Measurements from ENCODE around the gene GSTT4. TPM values are rescaled to one million over a fixed set of nuclear protein-coding genes. Genes with fewer than 3 reads are reported as not detected.

The GSTT4 gene
- total and polyA plus RNA-seq, 4 experiments from 2014 or later: not detected

GRCh38 chr22:24026056-24026455 is 20.8 kb upstream of the GSTT4 start:
- H3K4me3 Mint-ChIP-seq: peak overlapping the region in 1 of 8 donors; percentile 8
- Histone ChIP-seq H3K27me3 (ENCODE audit: insufficient read depth, low read length) (no peaks in the 10 kb centered on the region), H3K4me3 (ENCODE audit: low read length in 2 of 2) (no peak overlapping the region), H3K4me1 (ENCODE audit: insufficient read depth, low read length) (peaks cover 9% of the 10 kb centered on the region), H3K36me3 (ENCODE audit: insufficient read depth, low read length) (peaks cover 4% of the 10 kb centered on the region), H3K27ac (ENCODE audit: low read depth, low read length) (no peak overlapping the region), H3K9me3 (ENCODE audit: control insufficient read depth in 1 of 2, low read length in 2 of 2) (no peaks in the 10 kb centered on the region)
- CTCF ChIA-PET (ENCODE audit: partially characterized antibody): no interaction called here
- H3K36me3 Mint-ChIP-seq: peaks cover 21 to 23% of the 10 kb centered on the region in 2 donors
- H3K4me1 Mint-ChIP-seq: peaks cover 19 to 42% (median 31%) of the 10 kb centered on the region in 4 donors
- intact Hi-C loops (cut with micrococcal nuclease): no loop called here
- peaks cover 0 to 4% (median under 1%) of the 10 kb centered on the region in 8 donors for H3K9me3 Mint-ChIP-seq
- H3K27ac Mint-ChIP-seq: no peak overlapping the region
- H3K27me3 Mint-ChIP-seq: no peaks in the 10 kb centered on the region
- DNase-seq: no peak
- POLR2A ChIA-PET (ENCODE audit: partially characterized antibody): no interaction called here

GRCh38 chr22:24025475-24025874 is 20.2 kb upstream of the GSTT4 start:
- peaks cover 22 to 44% (median 31%) of the 10 kb centered on the region in 4 donors for H3K4me1 Mint-ChIP-seq
- H3K9me3 ChIP-seq (ENCODE audit: control insufficient read depth in 1 of 2, low read length in 2 of 2): no peaks in the 10 kb centered on the region
- H3K4me1 ChIP-seq (ENCODE audit: insufficient read depth, low read length): peaks cover 9% of the 10 kb centered on the region
- H3K27me3 Mint-ChIP-seq: no peaks in the 10 kb centered on the region
- H3K4me3 Mint-ChIP-seq: no peak overlapping the region
- no peak overlapping the region for H3K27ac Mint-ChIP-seq
- peaks cover 0 to 4% (median under 1%) of the 10 kb centered on the region in 8 donors for H3K9me3 Mint-ChIP-seq
- CTCF ChIA-PET (ENCODE audit: partially characterized antibody): no interaction called here
- POLR2A ChIA-PET (ENCODE audit: partially characterized antibody): no interaction called here
- H3K36me3 Mint-ChIP-seq: peaks cover 21 to 24% of the 10 kb centered on the region in 2 donors
- no peaks in the 10 kb centered on the region for H3K36me3 ChIP-seq (ENCODE audit: insufficient read depth, low read length)
- H3K27me3 ChIP-seq (ENCODE audit: insufficient read depth, low read length): no peaks in the 10 kb centered on the region
- no peak overlapping the region for H3K4me3 ChIP-seq (ENCODE audit: low read length in 2 of 2)
- no peak overlapping the region for H3K27ac ChIP-seq (ENCODE audit: low read depth, low read length)
- DNase-seq: no peak
- intact Hi-C loops (cut with micrococcal nuclease): loop anchor here (2.0 kb wide), 1 partner anchor 13 kb away; no protein-coding TSS in a partner anchor

GRCh38 chr22:24024354-24024753 is 19.1 kb upstream of the GSTT4 start:
- ChIA-PET POLR2A (ENCODE audit: partially characterized antibody) (no interaction called here), CTCF (ENCODE audit: partially characterized antibody) (no interaction called here)
- intact Hi-C loops (cut with micrococcal nuclease): loop anchor here (2.0 kb wide), 1 partner anchor 14 kb away; no protein-coding TSS in a partner anchor
- no peak overlapping the region for H3K4me3 ChIP-seq (ENCODE audit: low read length in 2 of 2)
- DNase-seq: no peak
- H3K9me3 Mint-ChIP-seq: peaks cover 0 to 4% (median under 1%) of the 10 kb centered on the region in 8 donors
- no peak overlapping the region for H3K4me3 Mint-ChIP-seq
- no peaks in the 10 kb centered on the region for H3K9me3 ChIP-seq (ENCODE audit: control insufficient read depth in 1 of 2, low read length in 2 of 2)
- H3K27ac ChIP-seq (ENCODE audit: low read depth, low read length): no peak overlapping the region
- peak overlapping the region in 2 of 7 donors; percentile 70 to 91 for H3K27ac Mint-ChIP-seq
- H3K27me3 Mint-ChIP-seq: no peaks in the 10 kb centered on the region
- peaks cover 21 to 23% of the 10 kb centered on the region in 2 donors for H3K36me3 Mint-ChIP-seq
- no peaks in the 10 kb centered on the region for H3K27me3 ChIP-seq (ENCODE audit: insufficient read depth, low read length)
- peaks cover 9% of the 10 kb centered on the region for H3K4me1 ChIP-seq (ENCODE audit: insufficient read depth, low read length)
- H3K36me3 ChIP-seq (ENCODE audit: insufficient read depth, low read length): no peaks in the 10 kb centered on the region
- peaks cover 20 to 46% (median 29%) of the 10 kb centered on the region in 4 donors for H3K4me1 Mint-ChIP-seq

- ChIA-PET CTCF (ENCODE audit: partially characterized antibody) (no interaction called here), POLR2A (ENCODE audit: partially characterized antibody) (no interaction called here)
- Histone ChIP-seq H3K36me3 (ENCODE audit: insufficient read depth, low read length) (no peaks in the 10 kb centered on the region), H3K27ac (ENCODE audit: low read depth, low read length) (no peak overlapping the region), H3K9me3 (ENCODE audit: control insufficient read depth in 1 of 2, low read length in 2 of 2) (no peaks in the 10 kb centered on the region), H3K4me3 (ENCODE audit: low read length in 2 of 2) (no peak overlapping the region), H3K4me1 (ENCODE audit: insufficient read depth, low read length) (peaks cover 9% of the 10 kb centered on the region), H3K27me3 (ENCODE audit: insufficient read depth, low read length) (no peaks in the 10 kb centered on the region)
- peak in 1 of 5 donors; percentile 8 for DNase-seq
- Mint-ChIP-seq H3K4me3 (peak overlapping the region in 1 of 8 donors; percentile 40), H3K36me3 (peaks cover 26% of the 10 kb centered on the region in 2 donors), H3K9me3 (peaks cover 0 to 4% (median under 1%) of the 10 kb centered on the region in 8 donors), H3K27ac (peak overlapping the region in 5 of 7 donors; percentile 56 to 90 (median 75)), H3K27me3 (no peaks in the 10 kb centered on the region), H3K4me1 (peaks cover 20 to 46% (median 30%) of the 10 kb centered on the region in 4 donors)
- intact Hi-C loops (cut with micrococcal nuclease): no loop called here
These were observed 18.0 kb upstream of the GSTT4 start for GRCh38 chr22:24023204-24023789.

GRCh38 chr22:24021304-24021703 is 16.1 kb upstream of the GSTT4 start:
- Mint-ChIP-seq H3K36me3 (peaks cover 27 to 29% of the 10 kb centered on the region in 2 donors), H3K9me3 (peaks cover 0 to 4% (median 2%) of the 10 kb centered on the region in 8 donors), H3K27me3 (no peaks in the 10 kb centered on the region), H3K27ac (no peak overlapping the region), H3K4me3 (no peak overlapping the region), H3K4me1 (peaks cover 24 to 50% (median 33%) of the 10 kb centered on the region in 4 donors)
- intact Hi-C loops (cut with micrococcal nuclease): no loop called here
- no peak for DNase-seq
- no peak overlapping the region for H3K27ac ChIP-seq (ENCODE audit: low read depth, low read length)
- no peaks in the 10 kb centered on the region for H3K27me3 ChIP-seq (ENCODE audit: insufficient read depth, low read length)
- ChIA-PET CTCF (ENCODE audit: partially characterized antibody) (no interaction called here), POLR2A (ENCODE audit: partially characterized antibody) (no interaction called here)
- no peaks in the 10 kb centered on the region for H3K9me3 ChIP-seq (ENCODE audit: control insufficient read depth in 1 of 2, low read length in 2 of 2)
- H3K4me1 ChIP-seq (ENCODE audit: insufficient read depth, low read length): peaks cover 9% of the 10 kb centered on the region
- H3K4me3 ChIP-seq (ENCODE audit: low read length in 2 of 2): no peak overlapping the region
- no peaks in the 10 kb centered on the region for H3K36me3 ChIP-seq (ENCODE audit: insufficient read depth, low read length)

GRCh38 chr22:24016156-24016555 is 10.9 kb upstream of the GSTT4 start:
- Histone ChIP-seq H3K4me3 (ENCODE audit: low read length in 2 of 2) (no peak overlapping the region), H3K4me1 (ENCODE audit: insufficient read depth, low read length) (peaks cover 18% of the 10 kb centered on the region), H3K27ac (ENCODE audit: low read depth, low read length) (no peak overlapping the region), H3K36me3 (ENCODE audit: insufficient read depth, low read length) (no peaks in the 10 kb centered on the region), H3K9me3 (ENCODE audit: control insufficient read depth in 1 of 2, low read length in 2 of 2) (no peaks in the 10 kb centered on the region), H3K27me3 (ENCODE audit: insufficient read depth, low read length) (no peaks in the 10 kb centered on the region)
- ChIA-PET POLR2A (ENCODE audit: partially characterized antibody) (interaction anchor here (0.9 kb wide), 1 partner anchor 9 kb away, joined by 3 read pairs; no protein-coding TSS in a partner anchor), CTCF (ENCODE audit: partially characterized antibody) (interaction anchor here (0.7 kb wide), 1 partner anchor 45 kb away, joined by 4 read pairs; no protein-coding TSS in a partner anchor)
- Mint-ChIP-seq H3K9me3 (peaks cover 0 to 7% (median 0%) of the 10 kb centered on the region in 8 donors), H3K4me3 (no peak overlapping the region), H3K27ac (peak overlapping the region in 3 of 7 donors; percentile 25 to 70 (median 42)), H3K4me1 (peaks cover 30 to 51% (median 39%) of the 10 kb centered on the region in 4 donors), H3K36me3 (peaks cover 21 to 23% of the 10 kb centered on the region in 2 donors), H3K27me3 (no peaks in the 10 kb centered on the region)
- DNase-seq: no peak
- intact Hi-C loops (cut with micrococcal nuclease): no loop called here

GRCh38 chr22:24011735-24012068 is 6.4 kb upstream of the GSTT4 start:
- H3K27ac Mint-ChIP-seq: peak overlapping the region; percentile 94 to 99 (median 97)
- DNase-seq: peak in 1 of 5 donors; percentile 6
- Histone ChIP-seq H3K4me3 (ENCODE audit: low read length in 2 of 2) (peak overlapping the region; percentile 68 to 86), H3K9me3 (ENCODE audit: control insufficient read depth in 1 of 2, low read length in 2 of 2) (no peaks in the 10 kb centered on the region), H3K27me3 (ENCODE audit: insufficient read depth, low read length) (no peaks in the 10 kb centered on the region), H3K27ac (ENCODE audit: low read depth, low read length) (peak overlapping the region; percentile 78), H3K36me3 (ENCODE audit: insufficient read depth, low read length) (no peaks in the 10 kb centered on the region), H3K4me1 (ENCODE audit: insufficient read depth, low read length) (peaks cover 23% of the 10 kb centered on the region)
- peaks cover 26 to 57% (median 35%) of the 10 kb centered on the region in 4 donors for H3K4me1 Mint-ChIP-seq
- intact Hi-C loops (cut with micrococcal nuclease): loop anchor here (5.0 kb wide), 1 partner anchor 421 kb away; no protein-coding TSS in a partner anchor
- ChIA-PET POLR2A (ENCODE audit: partially characterized antibody) (interaction anchor here (1.0 to 4.1 kb wide), 9 partner anchors 19 to 237 kb away, joined by 4 to 42 read pairs (median 7); partner anchors contain the start of gene MIF), CTCF (ENCODE audit: partially characterized antibody) (interaction anchor here (0.9 to 1.4 kb wide), 4 partner anchors 8 to 163 kb away, joined by 3 to 7 read pairs (median 4); no protein-coding TSS in a partner anchor)
- peaks cover 0 to 12% (median 0%) of the 10 kb centered on the region in 8 donors for H3K9me3 Mint-ChIP-seq
- H3K4me3 Mint-ChIP-seq: peak overlapping the region; percentile 94 to 98 (median 98)
- H3K36me3 Mint-ChIP-seq: peaks cover 9 to 13% of the 10 kb centered on the region in 2 donors
- peaks cover 0 to 5% of the 10 kb centered on the region in 2 donors for H3K27me3 Mint-ChIP-seq

Measured in CD4-positive, alpha-beta memory T cell (primary cell).